H9 (cell line): ENCODE results near the gene DOCK11. TPM values are rescaled to one million over a fixed set of nuclear protein-coding genes. Genes with fewer than 3 reads are reported as not detected.

Experiments
- DNase-seq: peaks from one replicate; pipeline ENCODE4 v3.0.0-alpha.2; 2017
- H2AFZ ChIP-seq: one replicate; pipeline ENCODE4 v1.6.1; 2013; ENCODE audit warnings: mild to moderate bottlenecking, low read length, control low read depth, moderate library complexity
- H2AK5ac ChIP-seq: 2 replicates; pipeline ENCODE4 v1.6.1; 2013; ENCODE audit warnings: low read length, control low read depth, mixed read lengths; ENCODE audit not compliant: insufficient read length
- H2BK120ac ChIP-seq: one replicate; pipeline ENCODE4 v1.6.1; 2013; ENCODE audit warnings: low read depth, mild to moderate bottlenecking, low read length, control low read depth, inconsistent platforms; ENCODE audit not compliant: poor library complexity, severe bottlenecking
- H2BK12ac ChIP-seq: 2 replicates; pipeline ENCODE4 v1.6.1; 2013; ENCODE audit warnings: low read length, control low read depth, mixed read lengths, low read depth; ENCODE audit not compliant: insufficient read length
- H2BK15ac ChIP-seq: 2 replicates; pipeline ENCODE4 v1.6.1; 2013; ENCODE audit warnings: low read depth, low read length, control low read depth
- H2BK20ac ChIP-seq: one replicate; pipeline ENCODE4 v1.6.1; 2013; ENCODE audit warnings: low read depth, mild to moderate bottlenecking, low read length, control low read depth, inconsistent platforms; ENCODE audit not compliant: poor library complexity, severe bottlenecking
- H2BK5ac ChIP-seq: 2 replicates; pipeline ENCODE4 v1.6.1; 2013; ENCODE audit warnings: low read length, control low read depth, mixed read lengths; ENCODE audit not compliant: insufficient read length
- H3K14ac ChIP-seq: 2 replicates; pipeline ENCODE4 v1.6.1; 2013; ENCODE audit warnings: low read length, control low read depth; ENCODE audit not compliant: insufficient read depth
- H3K18ac ChIP-seq: 2 replicates; pipeline ENCODE4 v1.6.1; 2013; ENCODE audit warnings: low read depth, mild to moderate bottlenecking, mixed read lengths, low read length, control low read depth; ENCODE audit not compliant: insufficient read length
- H3K23ac ChIP-seq: 2 replicates; pipeline ENCODE4 v1.6.1; 2013; ENCODE audit warnings: low read length, control low read depth, mixed read lengths, low read depth; ENCODE audit not compliant: insufficient read length
- H3K23me2 ChIP-seq: 2 replicates; pipeline ENCODE4 v1.6.1; 2013; ENCODE audit warnings: low read depth, mild to moderate bottlenecking, mixed read lengths, low read length, control low read depth; ENCODE audit not compliant: insufficient read length, poor library complexity, severe bottlenecking
- H3K27ac ChIP-seq: 2 replicates; pipeline ENCODE4 v1.5.1; 2013; ENCODE audit warnings: low read length, control low read depth, mixed read lengths, low read depth; ENCODE audit not compliant: insufficient read length
- H3K27me3 ChIP-seq: 2 replicates; pipeline ENCODE4 v1.6.1; 2013; ENCODE audit warnings: low read length, control low read depth, inconsistent platforms; ENCODE audit not compliant: insufficient read depth
- H3K4ac ChIP-seq: 2 replicates; pipeline ENCODE4 v1.6.1; 2013; ENCODE audit warnings: low read depth, mild to moderate bottlenecking, control low read depth, inconsistent platforms, low read length, moderate library complexity
- H3K4me1 ChIP-seq: 2 replicates; pipeline ENCODE4 v1.6.1; 2013; ENCODE audit warnings: low read length, control low read depth, inconsistent platforms; ENCODE audit not compliant: insufficient read depth
- H3K4me2 ChIP-seq: 2 replicates; pipeline ENCODE4 v1.6.1; 2013; ENCODE audit warnings: low read length, control low read depth, mixed read lengths; ENCODE audit not compliant: insufficient read length, insufficient read depth
- H3K56ac ChIP-seq: 2 replicates; pipeline ENCODE4 v1.6.1; 2013; ENCODE audit warnings: low read depth, mild to moderate bottlenecking, mixed read lengths, low read length, control low read depth; ENCODE audit not compliant: insufficient read length
- H3K79me1 ChIP-seq: 2 replicates; pipeline ENCODE4 v1.6.1; 2013; ENCODE audit warnings: low read depth, mild to moderate bottlenecking, moderate library complexity, low read length, control low read depth, inconsistent platforms; ENCODE audit not compliant: insufficient read depth, poor library complexity, severe bottlenecking
- H3K79me2 ChIP-seq: 2 replicates; pipeline ENCODE4 v1.6.1; 2013; ENCODE audit warnings: low read length, control low read depth, inconsistent platforms; ENCODE audit not compliant: insufficient read depth
- H3K9ac ChIP-seq: 2 replicates; pipeline ENCODE4 v1.6.1; 2013; ENCODE audit warnings: low read length, control low read depth, mixed read lengths; ENCODE audit not compliant: insufficient read length; ENCODE audit errors: extremely low read depth
- H3K9me3 ChIP-seq: one replicate; pipeline ENCODE4 v1.6.1; 2013; ENCODE audit warnings: low read depth, low read length, inconsistent platforms; ENCODE audit not compliant: control insufficient read depth
- H3T11ph ChIP-seq: one replicate; pipeline ENCODE4 v1.6.1; 2013; ENCODE audit warnings: mild to moderate bottlenecking, low read length, control low read depth, inconsistent platforms
- H4K20me1 ChIP-seq: one replicate; pipeline ENCODE4 v1.6.1; 2013; ENCODE audit not compliant: control insufficient read depth, insufficient read length, insufficient read depth
- H4K5ac ChIP-seq: 2 replicates; pipeline ENCODE4 v1.6.1; 2013; ENCODE audit warnings: low read depth, mild to moderate bottlenecking, mixed read lengths, low read length, control low read depth; ENCODE audit not compliant: insufficient read length
- H4K8ac ChIP-seq: replicated peaks from 2 replicates; pipeline ENCODE4 v1.6.1; 2013; ENCODE audit warnings: low read length, control low read depth, mixed read lengths, low read depth; ENCODE audit not compliant: insufficient read length
- H4K91ac ChIP-seq: 2 replicates; pipeline ENCODE4 v1.6.1; 2013; ENCODE audit warnings: low read depth, mild to moderate bottlenecking, moderate library complexity, mixed read lengths, low read length, control low read depth; ENCODE audit not compliant: insufficient read length
- H3K27ac Mint-ChIP-seq, 3 experiments: 2 replicates in 2 of 3; 3 replicates in 1 of 3; pipeline ENCODE4 v1.8.0; 2020 to 2021; ENCODE audit warnings: mixed read lengths in 3 of 3, mild to moderate bottlenecking in 1 of 3, moderate library complexity in 1 of 3
- H3K27me3 Mint-ChIP-seq: 2 replicates; pipeline ENCODE4 v1.8.0; 2021; ENCODE audit warnings: low read depth, mild to moderate bottlenecking, moderate library complexity, mixed read lengths
- H3K36me3 Mint-ChIP-seq, 3 experiments: 2 replicates in 2 of 3; 3 replicates in 1 of 3; pipeline ENCODE4 v1.8.0; 2020 to 2021; ENCODE audit warnings: low read depth in 3 of 3, mixed read lengths in 3 of 3; ENCODE audit not compliant: insufficient read depth in 1 of 3
- H3K4me1 Mint-ChIP-seq, 2 experiments: 2 replicates each; pipeline ENCODE4 v1.8.0; 2020; ENCODE audit warnings: mixed read lengths in 2 of 2
- H3K4me3 Mint-ChIP-seq, 2 experiments: 2 replicates in 1 of 2; 3 replicates in 1 of 2; pipeline ENCODE4 v1.8.0; 2020 to 2021; ENCODE audit warnings: mild to moderate bottlenecking in 2 of 2, mixed read lengths in 2 of 2, moderate library complexity in 1 of 2
- H3K9me3 Mint-ChIP-seq, 2 experiments: 2 replicates in 1 of 2; 3 replicates in 1 of 2; pipeline ENCODE4 v1.8.0; 2020; ENCODE audit warnings: mild to moderate bottlenecking in 2 of 2, mixed read lengths in 2 of 2, moderate library complexity in 1 of 2
- CTCF ChIP-seq: fragments of 200-600 bp; sonication (generic); conservative IDR thresholded peaks from 3 replicates; pipeline ENCODE4 v1.8.0; 2021; ENCODE audit warnings: antibody characterized with exemption, mild to moderate bottlenecking
- WGBS: extraction: QIAGEN DNeasy Blood & Tissue Kit; methylation state at CpG from one replicate; pipeline ENCODE4 v1.1.7; 2013; ENCODE audit warnings: missing lambda C conversion rate, low lambda C conversion rate, mixed read lengths; ENCODE audit not compliant: insufficient read length; ENCODE audit errors: extremely low coverage; 5-methylcytosine and 5-hydroxymethylcytosine counted together
- total RNA-seq: library from RNA; stranded (reverse); gene quantifications from 2 replicates; pipeline ENCODE4 v1.2.1, GENCODE V29; 2021

The DOCK11 gene
- total RNA-seq, 1 experiment from 2014 or later: 6.2 TPM

GRCh38 chrX:118614150-118614549 lies 118.5 kb downstream of the DOCK11 start:
- H3K4me1 ChIP-seq: no peaks in the 10 kb centered on the region
- H3K14ac ChIP-seq: no peak overlapping the region
- DNase-seq: no peak
- H3K79me2 ChIP-seq: no peaks in the 10 kb centered on the region
- H3K56ac ChIP-seq: no peak overlapping the region
- Mint-ChIP-seq H3K36me3 (peaks cover 2 to 8% (median 7%) of the 10 kb centered on the region in 3 experiments; a peak in 5 of 7 replicates), H3K27me3 (no peaks in the 10 kb centered on the region), H3K9me3 (peaks cover 0 to 53% of the 10 kb centered on the region in 2 experiments; a peak in 4 of 5 replicates), H3K4me1 (peaks cover 7 to 18% of the 10 kb centered on the region in 2 experiments), H3K4me3 (no peak overlapping the region), H3K27ac (no peak overlapping the region)
- TF ChIP-seq CTCF: no peak
- no peak overlapping the region for H2BK20ac ChIP-seq
- no peak overlapping the region for H3K4ac ChIP-seq
- H2AFZ ChIP-seq: no peak overlapping the region
- no peaks in the 10 kb centered on the region for H3K79me1 ChIP-seq
- H3K27me3 ChIP-seq: no peaks in the 10 kb centered on the region
- H2BK15ac ChIP-seq: no peak overlapping the region
- H4K20me1 ChIP-seq: no peaks in the 10 kb centered on the region
- no CpG with 5 or more reads among the region's 1 CpG for WGBS
- no peak overlapping the region for H3T11ph ChIP-seq
- H4K5ac ChIP-seq: no peak overlapping the region
- no peaks in the 10 kb centered on the region for H3K23me2 ChIP-seq
- H2AK5ac ChIP-seq: no peak overlapping the region
- no peak overlapping the region for H3K4me2 ChIP-seq
- no peak overlapping the region for H3K23ac ChIP-seq
- no peak overlapping the region for H2BK12ac ChIP-seq
- no peak overlapping the region for H4K8ac ChIP-seq
- H2BK120ac ChIP-seq: no peak overlapping the region
- H3K9me3 ChIP-seq: peaks cover 21% of the 10 kb centered on the region
- H3K9ac ChIP-seq: no peak overlapping the region
- H2BK5ac ChIP-seq: no peak overlapping the region
- H3K18ac ChIP-seq: no peak overlapping the region
- H3K27ac ChIP-seq: no peak overlapping the region
- no peak overlapping the region for H4K91ac ChIP-seq
